Measurements from ENCODE around the gene AGTPBP1. TPM values are rescaled to one million over a fixed set of nuclear protein-coding genes. Genes with fewer than 3 reads are reported as not detected.
A peak's percentile ranks its signal among the peaks of the same experiment; 100 is the strongest.

The AGTPBP1 gene
- total and polyA plus RNA-seq, 2 donors from 2014 or later = 4.1 to 25.8 TPM

- intact Hi-C loops (cut with DNase I) = no loop called here
- FAIRE-seq (no peak), DNase-seq (no peak)
- no peaks in the 10 kb centered on the region for H3K36me3 ChIP-seq (ENCODE audit: control insufficient read depth in 2 of 3, insufficient read depth in 3 of 3, low read length in 3 of 3)
- no peaks in the 10 kb centered on the region for H3K27me3 ChIP-seq (ENCODE audit: control insufficient read depth, insufficient read depth, low read length)
- H3K9me3 ChIP-seq (ENCODE audit: control insufficient read depth in 2 of 3, insufficient read depth in 1 of 3, low read length in 3 of 3) = no peaks in the 10 kb centered on the region
- no peak overlapping the region for H3K4me3 ChIP-seq (ENCODE audit: low read length in 3 of 3)
- no peak overlapping the region for H3K9ac ChIP-seq (ENCODE audit: low read length in 3 of 3)
- no peak overlapping the region for H3K27ac ChIP-seq (ENCODE audit: low read depth in 2 of 2, low read length in 2 of 2)
- no peak for TF ChIP-seq CTCF (IDR thresholded peaks at IDR 0.05; ENCODE audit: borderline replicate concordance, extremely low read depth, insufficient read depth)
- no peaks in the 10 kb centered on the region for H3K4me1 ChIP-seq (ENCODE audit: control insufficient read depth in 2 of 3, insufficient read depth in 2 of 3, low read depth in 1 of 3, low read length in 3 of 3)
Observed at GRCh38 chr9:85536514-85536913, 205.2 kb downstream of the AGTPBP1 start.

DNA sequence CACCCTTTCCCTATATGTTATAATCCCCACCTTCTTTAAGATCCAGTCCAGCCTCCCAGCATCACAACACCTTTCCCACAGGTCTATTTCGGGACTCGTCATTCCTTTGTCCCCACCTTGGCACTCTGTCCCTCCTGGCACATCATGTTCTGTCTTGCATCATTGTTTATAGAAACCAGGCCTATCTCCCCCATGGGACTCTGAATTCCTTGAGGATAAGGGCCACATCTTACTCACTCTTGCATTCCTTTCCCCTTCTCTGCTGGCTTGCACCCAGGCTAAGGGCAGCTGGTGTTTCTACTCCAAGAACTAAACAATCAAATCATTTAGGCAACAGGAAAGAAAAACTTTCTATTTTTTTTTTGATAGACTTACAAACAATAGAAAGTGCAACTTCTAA, 205.7 kb downstream of the AGTPBP1 start:
- DNase-seq (peak in 1 of 5 donors; percentile 18), FAIRE-seq (no peak)
- no peak overlapping the region for H3K9ac ChIP-seq (ENCODE audit: low read length in 3 of 3)
- intact Hi-C loops (cut with DNase I) = no loop called here
- no peak for TF ChIP-seq CTCF (IDR thresholded peaks at IDR 0.05; ENCODE audit: borderline replicate concordance, extremely low read depth, insufficient read depth)
- no peak overlapping the region for H3K27ac ChIP-seq (ENCODE audit: low read depth in 2 of 2, low read length in 2 of 2)
- no peaks in the 10 kb centered on the region for H3K4me1 ChIP-seq (ENCODE audit: control insufficient read depth in 2 of 3, insufficient read depth in 2 of 3, low read depth in 1 of 3, low read length in 3 of 3)
- H3K9me3 ChIP-seq (ENCODE audit: control insufficient read depth in 2 of 3, insufficient read depth in 1 of 3, low read length in 3 of 3) = no peaks in the 10 kb centered on the region
- H3K4me3 ChIP-seq (ENCODE audit: low read length in 3 of 3) = no peak overlapping the region
- no peaks in the 10 kb centered on the region for H3K27me3 ChIP-seq (ENCODE audit: control insufficient read depth, insufficient read depth, low read length)
- no peaks in the 10 kb centered on the region for H3K36me3 ChIP-seq (ENCODE audit: control insufficient read depth in 2 of 3, insufficient read depth in 3 of 3, low read length in 3 of 3)

DNA sequence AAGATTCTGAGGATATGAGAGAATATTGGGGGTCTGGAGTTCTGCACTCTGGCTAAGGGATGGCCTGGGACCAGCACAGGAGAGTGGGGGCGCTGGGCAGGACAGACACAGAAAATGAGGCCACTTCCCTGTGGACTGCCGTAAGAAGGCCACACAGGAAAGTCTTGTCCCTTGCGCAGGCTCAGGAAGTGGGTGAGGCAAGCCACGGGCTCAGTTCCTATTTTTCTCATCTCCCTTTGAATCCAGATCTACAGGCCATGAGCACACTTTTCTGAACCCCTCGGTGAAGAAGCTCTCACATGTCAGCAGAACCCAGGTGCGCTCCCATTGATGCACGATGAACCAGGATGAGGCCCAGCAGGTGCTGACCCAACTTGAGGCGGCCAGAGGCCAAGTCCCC, 207.4 kb downstream of the AGTPBP1 start:
- Histone ChIP-seq H3K36me3 (ENCODE audit: control insufficient read depth in 2 of 3, insufficient read depth in 3 of 3, low read length in 3 of 3) (no peaks in the 10 kb centered on the region), H3K9ac (ENCODE audit: low read length in 3 of 3) (no peak overlapping the region), H3K4me1 (ENCODE audit: control insufficient read depth in 2 of 3, insufficient read depth in 2 of 3, low read depth in 1 of 3, low read length in 3 of 3) (no peaks in the 10 kb centered on the region), H3K27ac (ENCODE audit: low read depth in 2 of 2, low read length in 2 of 2) (no peak overlapping the region), H3K9me3 (ENCODE audit: control insufficient read depth in 2 of 3, insufficient read depth in 1 of 3, low read length in 3 of 3) (no peaks in the 10 kb centered on the region), H3K4me3 (ENCODE audit: low read length in 3 of 3) (no peak overlapping the region), H3K27me3 (ENCODE audit: control insufficient read depth, insufficient read depth, low read length) (no peaks in the 10 kb centered on the region)
- FAIRE-seq = no peak
- DNase-seq = no peak
- intact Hi-C loops (cut with DNase I) = no loop called here
- TF ChIP-seq CTCF (IDR thresholded peaks at IDR 0.05; ENCODE audit: borderline replicate concordance, extremely low read depth, insufficient read depth) = no peak

- TF ChIP-seq CTCF (IDR thresholded peaks at IDR 0.05; ENCODE audit: borderline replicate concordance, extremely low read depth, insufficient read depth) = no peak
- H3K36me3 ChIP-seq (ENCODE audit: control insufficient read depth in 2 of 3, insufficient read depth in 3 of 3, low read length in 3 of 3) = no peaks in the 10 kb centered on the region
- no peak overlapping the region for H3K4me3 ChIP-seq (ENCODE audit: low read length in 3 of 3)
- H3K27ac ChIP-seq (ENCODE audit: low read depth in 2 of 2, low read length in 2 of 2) = no peak overlapping the region
- no peaks in the 10 kb centered on the region for H3K27me3 ChIP-seq (ENCODE audit: control insufficient read depth, insufficient read depth, low read length)
- no peaks in the 10 kb centered on the region for H3K9me3 ChIP-seq (ENCODE audit: control insufficient read depth in 2 of 3, insufficient read depth in 1 of 3, low read length in 3 of 3)
- FAIRE-seq (no peak), DNase-seq (no peak)
- intact Hi-C loops (cut with DNase I) = no loop called here
- no peak overlapping the region for H3K9ac ChIP-seq (ENCODE audit: low read length in 3 of 3)
- no peaks in the 10 kb centered on the region for H3K4me1 ChIP-seq (ENCODE audit: control insufficient read depth in 2 of 3, insufficient read depth in 2 of 3, low read depth in 1 of 3, low read length in 3 of 3)
Observed at GRCh38 chr9:85533538-85533937, 208.2 kb downstream of the AGTPBP1 start.
